Activated naive CD4-positive, alpha-beta T cell treated with anti-CD3 and anti-CD28 coated beads, Interleukin-2, amount 10 ng/mL, durations not matched to agents 7 days and 5 days (primary cell): ENCODE measurements around the gene NAV1.
"Not testable (repeated sequence)": the region's sequence is repeated elsewhere in the genome, so short reads cannot be mapped to it uniquely, and the experiment has no call there.

ENCODE experiments used
- CTCF ChIA-PET: fragments of 350-600 bp; sonication (Branson Sonifier 250); formaldehyde crosslinking; loops from one replicate; lab custom pipeline; 2021; ENCODE audit warnings: antibody characterized with exemption; lab: Charles Lee
- DNase-seq: peaks from one replicate; pipeline ENCODE4 v3.0.0-alpha.2; 2020
- H3K27ac Mint-ChIP-seq: one replicate; pipeline ENCODE4 v1.8.0; 2021; ENCODE audit warnings: mild to moderate bottlenecking, moderate library complexity, mixed read lengths
- H3K27me3 Mint-ChIP-seq: one replicate; pipeline ENCODE4 v1.8.0; 2021; ENCODE audit warnings: mild to moderate bottlenecking, mixed read lengths
- H3K36me3 Mint-ChIP-seq: one replicate; pipeline ENCODE4 v1.8.0; 2021; ENCODE audit warnings: mixed read lengths
- H3K4me1 Mint-ChIP-seq: one replicate; pipeline ENCODE4 v1.8.0; 2021; ENCODE audit warnings: mixed read lengths
- H3K4me3 Mint-ChIP-seq: one replicate; pipeline ENCODE4 v1.8.0; 2021; ENCODE audit warnings: mild to moderate bottlenecking, moderate library complexity, mixed read lengths
- H3K9me3 Mint-ChIP-seq: one replicate; pipeline ENCODE4 v1.8.0; 2021; ENCODE audit warnings: mixed read lengths

The NAV1 gene

DNA sequence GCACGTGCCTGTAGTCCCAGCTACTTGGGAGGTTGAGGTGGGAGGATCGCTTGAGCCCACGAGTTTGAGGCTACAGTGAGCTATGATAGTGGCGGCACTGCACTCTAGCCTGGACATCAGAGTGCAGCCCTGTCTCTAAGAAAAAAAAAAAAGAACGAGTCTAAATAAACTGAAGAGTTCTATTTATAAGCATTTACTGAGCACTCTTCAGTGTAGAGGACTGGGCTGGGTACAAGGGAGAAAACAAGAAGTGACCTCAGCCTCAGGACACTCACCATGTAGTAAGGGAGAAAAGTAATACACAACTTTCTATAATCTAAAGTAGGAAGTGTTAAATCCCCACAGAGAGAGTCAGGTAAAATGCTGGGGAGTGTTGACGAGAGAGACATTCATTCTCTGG is 35.0 kb downstream of the NAV1 start:
- CTCF ChIA-PET, result interaction anchor here (1.2 to 1.4 kb wide), 3 partner anchors 12 to 220 kb away, joined by 3 to 4 read pairs (median 3); no protein-coding TSS in a partner anchor
- no peak for DNase-seq
- Mint-ChIP-seq H3K4me1 (peaks cover 12% of the 10 kb centered on the region), H3K36me3 (no peaks in the 10 kb centered on the region), H3K27ac (no peak overlapping the region), H3K9me3 (peaks cover 4% of the 10 kb centered on the region), H3K27me3 (peaks cover 28% of the 10 kb centered on the region), H3K4me3 (no peak overlapping the region)

DNA sequence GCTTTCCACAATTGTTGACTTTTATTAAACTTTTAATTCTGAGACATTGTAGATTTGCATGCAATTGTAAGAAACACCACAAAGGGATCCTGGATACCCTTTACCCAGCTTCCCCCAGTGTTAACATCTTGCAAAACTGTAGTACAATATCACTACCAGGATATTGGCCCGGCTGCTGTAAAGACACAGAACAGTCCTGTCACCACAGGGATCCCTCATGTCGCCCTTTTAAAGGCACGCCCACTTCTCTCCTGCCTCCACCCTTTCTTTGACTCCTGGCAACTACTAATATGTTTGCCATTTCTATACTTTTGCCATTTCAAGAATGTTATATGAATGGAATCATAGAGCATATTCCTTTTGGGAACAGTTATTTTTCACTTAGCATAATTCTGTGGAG is 37.0 kb downstream of the NAV1 start:
- Mint-ChIP-seq H3K9me3 (peaks cover 4% of the 10 kb centered on the region), H3K27ac (no peak overlapping the region), H3K4me3 (no peak overlapping the region), H3K4me1 (peaks cover 12% of the 10 kb centered on the region), H3K27me3 (peaks cover 18% of the 10 kb centered on the region), H3K36me3 (no peaks in the 10 kb centered on the region)
- CTCF ChIA-PET, result no interaction called here
- no peak for DNase-seq

GRCh38 chr1:201576914-201577313 is 38.0 kb downstream of the NAV1 start:
- Mint-ChIP-seq H3K4me3 (no peak overlapping the region), H3K27me3 (peaks cover 22% of the 10 kb centered on the region), H3K27ac (no peak overlapping the region), H3K4me1 (peaks cover 12% of the 10 kb centered on the region), H3K36me3 (no peaks in the 10 kb centered on the region), H3K9me3 (peaks cover 4% of the 10 kb centered on the region)
- no peak for DNase-seq
- CTCF ChIA-PET, result no interaction called here

GRCh38 chr1:201578008-201578888 is 39.3 kb downstream of the NAV1 start:
- H3K9me3 Mint-ChIP-seq, result peaks cover 4% of the 10 kb centered on the region
- H3K27me3 Mint-ChIP-seq, result peaks cover 27% of the 10 kb centered on the region
- no peak overlapping the region for H3K27ac Mint-ChIP-seq
- H3K4me3 Mint-ChIP-seq, result no peak overlapping the region
- DNase-seq, result no peak
- CTCF ChIA-PET, result interaction anchor here (0.8 kb wide), 1 partner anchor 153 kb away, joined by 3 read pairs; no protein-coding TSS in a partner anchor
- peaks cover 9% of the 10 kb centered on the region for H3K4me1 Mint-ChIP-seq
- H3K36me3 Mint-ChIP-seq, result no peaks in the 10 kb centered on the region

- H3K9me3 Mint-ChIP-seq, CTCF ChIA-PET, H3K4me1 Mint-ChIP-seq, DNase-seq, H3K36me3 Mint-ChIP-seq, H3K4me3 Mint-ChIP-seq, H3K27ac Mint-ChIP-seq: not testable (repeated sequence)
- H3K27me3 Mint-ChIP-seq, result peaks cover 23% of the 10 kb centered on the region
Measured at GRCh38 chr1:201581371-201581770, 42.4 kb downstream of the NAV1 start.

GRCh38 chr1:201582705-201583442 is 43.9 kb downstream of the NAV1 start:
- Mint-ChIP-seq H3K9me3 (no peaks in the 10 kb centered on the region), H3K4me3 (no peak overlapping the region), H3K4me1 (peaks cover 2% of the 10 kb centered on the region), H3K36me3 (no peaks in the 10 kb centered on the region), H3K27ac (no peak overlapping the region), H3K27me3 (peaks cover 23% of the 10 kb centered on the region)
- CTCF ChIA-PET, result interaction anchor here (1.3 kb wide), 1 partner anchor 112 kb away, joined by 3 read pairs; no protein-coding TSS in a partner anchor
- DNase-seq, result no peak

GRCh38 chr1:201583663-201584062 is 44.7 kb downstream of the NAV1 start:
- no peaks in the 10 kb centered on the region for H3K4me1 Mint-ChIP-seq
- no peak for DNase-seq
- H3K27me3 Mint-ChIP-seq, result peaks cover 19% of the 10 kb centered on the region
- H3K27ac Mint-ChIP-seq, result no peak overlapping the region
- CTCF ChIA-PET, result interaction anchor here (1.3 kb wide), 1 partner anchor 111 kb away, joined by 3 read pairs; no protein-coding TSS in a partner anchor
- H3K9me3 Mint-ChIP-seq, result no peaks in the 10 kb centered on the region
- no peak overlapping the region for H3K4me3 Mint-ChIP-seq
- H3K36me3 Mint-ChIP-seq, result no peaks in the 10 kb centered on the region

- peaks cover 18% of the 10 kb centered on the region for H3K27me3 Mint-ChIP-seq
- no peaks in the 10 kb centered on the region for H3K9me3 Mint-ChIP-seq
- H3K27ac Mint-ChIP-seq, result no peak overlapping the region
- no peaks in the 10 kb centered on the region for H3K4me1 Mint-ChIP-seq
- CTCF ChIA-PET, result no interaction called here
- no peaks in the 10 kb centered on the region for H3K36me3 Mint-ChIP-seq
- no peak for DNase-seq
- no peak overlapping the region for H3K4me3 Mint-ChIP-seq
Measured at GRCh38 chr1:201584471-201585092, 45.7 kb downstream of the NAV1 start.

- DNase-seq, result no peak
- no peaks in the 10 kb centered on the region for H3K9me3 Mint-ChIP-seq
- H3K27ac Mint-ChIP-seq, result no peak overlapping the region
- no peak overlapping the region for H3K4me3 Mint-ChIP-seq
- no peaks in the 10 kb centered on the region for H3K36me3 Mint-ChIP-seq
- CTCF ChIA-PET, result no interaction called here
- H3K4me1 Mint-ChIP-seq, result no peaks in the 10 kb centered on the region
- peaks cover 18% of the 10 kb centered on the region for H3K27me3 Mint-ChIP-seq
Measured at GRCh38 chr1:201585093-201585483, 46.2 kb downstream of the NAV1 start.

- DNase-seq, result no peak
- no peaks in the 10 kb centered on the region for H3K36me3 Mint-ChIP-seq
- CTCF ChIA-PET, result no interaction called here
- H3K4me1 Mint-ChIP-seq, result no peaks in the 10 kb centered on the region
- H3K27me3 Mint-ChIP-seq, result peaks cover 17% of the 10 kb centered on the region
- H3K4me3 Mint-ChIP-seq, result no peak overlapping the region
- no peak overlapping the region for H3K27ac Mint-ChIP-seq
- no peaks in the 10 kb centered on the region for H3K9me3 Mint-ChIP-seq
Measured at GRCh38 chr1:201585901-201586300, 47.0 kb downstream of the NAV1 start.

GRCh38 chr1:201586806-201587205 is 47.9 kb downstream of the NAV1 start:
- no peak for DNase-seq
- Mint-ChIP-seq H3K27me3 (peaks cover 13% of the 10 kb centered on the region), H3K4me1 (no peaks in the 10 kb centered on the region), H3K9me3 (no peaks in the 10 kb centered on the region), H3K4me3 (no peak overlapping the region), H3K27ac (no peak overlapping the region), H3K36me3 (no peaks in the 10 kb centered on the region)
- CTCF ChIA-PET, result no interaction called here

- Mint-ChIP-seq H3K4me3 (no peak overlapping the region), H3K36me3 (no peaks in the 10 kb centered on the region), H3K27me3 (peaks cover 13% of the 10 kb centered on the region), H3K9me3 (no peaks in the 10 kb centered on the region), H3K4me1 (no peaks in the 10 kb centered on the region), H3K27ac (no peak overlapping the region)
- DNase-seq, result no peak
- CTCF ChIA-PET, result no interaction called here
Measured at GRCh38 chr1:201587729-201588128, 48.8 kb downstream of the NAV1 start.
